GM10248 (cell line): ENCODE results near the gene PPP3R1.

Experiments used
- CTCF ChIA-PET: fragments of 300-600 bp; sonication (Branson Sonifier 250); formaldehyde crosslinking; extraction: SDS; loops from one replicate; lab custom pipeline; 2021; ENCODE audit warnings: antibody characterized with exemption; lab: Yijun Ruan, JAX
- POLR2A ChIA-PET: fragments of 350-650 bp; sonication (Branson Sonifier 250); formaldehyde crosslinking; extraction: SDS; loops from one replicate; lab custom pipeline; 2020; ENCODE audit warnings: antibody characterized with exemption; lab: Yijun Ruan, JAX
- DNase-seq: peaks from one replicate; pipeline ENCODE4 v3.0.0; 2012; ENCODE audit errors: extremely low spot score
- TF ChIP-seq, protein P1 (sequence below): IDR thresholded peaks from 2 replicates; pipeline ENCODE4 v1.5.1; 2012; ENCODE audit warnings: mild to moderate bottlenecking, low read depth; ENCODE audit errors: extremely low read depth, missing control alignments, control extremely low read depth

Gene PPP3R1

DNA sequence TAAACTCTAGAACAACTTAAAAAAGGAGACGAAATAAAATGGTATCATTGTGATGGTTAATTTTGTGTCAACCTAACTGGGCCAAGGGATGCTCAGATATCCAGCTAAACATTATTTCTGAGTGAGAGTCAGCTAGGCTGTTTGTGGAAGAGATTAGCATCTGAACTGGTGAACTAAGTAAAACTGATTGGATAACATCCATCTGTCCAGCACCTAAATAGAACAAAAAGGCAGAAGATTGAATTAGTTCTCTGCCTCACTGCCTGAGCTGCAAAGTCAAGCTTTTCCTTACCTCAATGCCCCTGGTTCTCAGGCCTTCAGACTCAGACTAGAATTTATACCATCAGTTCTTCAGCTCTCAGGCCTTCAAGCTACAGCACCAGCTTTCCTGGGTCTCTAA lies 30.0 kb downstream of the PPP3R1 start:
- TF ChIP-seq, protein P1, sequence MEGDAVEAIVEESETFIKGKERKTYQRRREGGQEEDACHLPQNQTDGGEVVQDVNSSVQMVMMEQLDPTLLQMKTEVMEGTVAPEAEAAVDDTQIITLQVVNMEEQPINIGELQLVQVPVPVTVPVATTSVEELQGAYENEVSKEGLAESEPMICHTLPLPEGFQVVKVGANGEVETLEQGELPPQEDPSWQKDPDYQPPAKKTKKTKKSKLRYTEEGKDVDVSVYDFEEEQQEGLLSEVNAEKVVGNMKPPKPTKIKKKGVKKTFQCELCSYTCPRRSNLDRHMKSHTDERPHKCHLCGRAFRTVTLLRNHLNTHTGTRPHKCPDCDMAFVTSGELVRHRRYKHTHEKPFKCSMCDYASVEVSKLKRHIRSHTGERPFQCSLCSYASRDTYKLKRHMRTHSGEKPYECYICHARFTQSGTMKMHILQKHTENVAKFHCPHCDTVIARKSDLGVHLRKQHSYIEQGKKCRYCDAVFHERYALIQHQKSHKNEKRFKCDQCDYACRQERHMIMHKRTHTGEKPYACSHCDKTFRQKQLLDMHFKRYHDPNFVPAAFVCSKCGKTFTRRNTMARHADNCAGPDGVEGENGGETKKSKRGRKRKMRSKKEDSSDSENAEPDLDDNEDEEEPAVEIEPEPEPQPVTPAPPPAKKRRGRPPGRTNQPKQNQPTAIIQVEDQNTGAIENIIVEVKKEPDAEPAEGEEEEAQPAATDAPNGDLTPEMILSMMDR = no peak
- DNase-seq = no peak
- POLR2A ChIA-PET = no interaction called here
- CTCF ChIA-PET = interaction anchor here (1.7 to 5.6 kb wide), 2 partner anchors 26 to 30 kb away, joined by 3 to 32 read pairs; no protein-coding TSS in a partner anchor

DNA sequence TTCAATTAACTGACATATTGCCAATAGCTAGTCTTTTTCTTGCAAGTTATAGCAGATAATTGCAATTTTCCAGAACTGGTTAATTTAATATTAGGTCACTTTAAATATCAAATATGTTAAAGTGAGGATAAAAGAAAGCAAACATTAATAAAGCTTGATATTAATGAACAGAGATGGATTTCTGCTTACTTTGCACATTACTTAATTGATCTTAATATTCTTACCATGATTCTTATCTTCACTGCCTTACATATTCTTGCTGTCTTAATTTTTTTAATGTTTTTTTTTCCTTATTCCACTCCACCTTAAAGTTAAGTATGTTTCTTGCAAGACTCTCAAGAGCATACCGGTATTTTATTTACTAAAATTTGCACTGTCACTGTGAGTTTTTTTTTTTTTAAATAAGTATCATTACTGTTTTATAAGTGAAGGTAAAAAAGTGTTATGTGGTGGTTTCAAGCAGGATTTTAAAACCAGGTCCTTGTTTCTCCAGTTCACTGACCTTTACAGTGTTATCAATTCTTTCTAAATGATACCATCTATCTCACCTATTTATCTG lies 33.9 kb downstream of the PPP3R1 start:
- CTCF ChIA-PET = interaction anchor here (0.7 to 9.0 kb wide), 8 partner anchors 11 to 428 kb away, joined by 3 to 58 read pairs (median 4); no protein-coding TSS in a partner anchor
- POLR2A ChIA-PET = no interaction called here
- DNase-seq = no peak
- TF ChIP-seq, protein P1 = no peak

DNA sequence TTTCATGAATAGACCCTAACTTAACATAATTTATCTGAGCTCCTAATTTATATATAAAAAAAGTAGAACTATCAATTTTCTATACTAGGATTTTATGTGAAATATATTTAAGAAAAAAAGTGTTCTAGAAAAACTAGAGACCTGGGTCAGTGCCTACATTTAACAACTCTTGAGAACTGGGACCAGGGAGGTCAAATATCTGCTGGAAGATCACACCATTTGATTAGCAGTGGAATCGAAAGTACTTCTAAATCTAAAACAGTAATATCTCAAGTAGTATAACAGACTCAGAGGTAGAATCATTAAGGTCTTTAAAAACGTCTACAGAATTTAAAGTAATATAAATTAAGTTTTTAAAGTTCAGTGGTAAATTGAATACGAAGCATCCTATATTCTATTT lies 34.6 kb downstream of the PPP3R1 start:
- CTCF ChIA-PET = interaction anchor here (1.2 to 9.0 kb wide), 4 partner anchors 10 to 224 kb away, joined by 3 to 58 read pairs (median 4); no protein-coding TSS in a partner anchor
- TF ChIP-seq, protein P1 = no peak
- POLR2A ChIA-PET = no interaction called here
- no peak for DNase-seq

DNA sequence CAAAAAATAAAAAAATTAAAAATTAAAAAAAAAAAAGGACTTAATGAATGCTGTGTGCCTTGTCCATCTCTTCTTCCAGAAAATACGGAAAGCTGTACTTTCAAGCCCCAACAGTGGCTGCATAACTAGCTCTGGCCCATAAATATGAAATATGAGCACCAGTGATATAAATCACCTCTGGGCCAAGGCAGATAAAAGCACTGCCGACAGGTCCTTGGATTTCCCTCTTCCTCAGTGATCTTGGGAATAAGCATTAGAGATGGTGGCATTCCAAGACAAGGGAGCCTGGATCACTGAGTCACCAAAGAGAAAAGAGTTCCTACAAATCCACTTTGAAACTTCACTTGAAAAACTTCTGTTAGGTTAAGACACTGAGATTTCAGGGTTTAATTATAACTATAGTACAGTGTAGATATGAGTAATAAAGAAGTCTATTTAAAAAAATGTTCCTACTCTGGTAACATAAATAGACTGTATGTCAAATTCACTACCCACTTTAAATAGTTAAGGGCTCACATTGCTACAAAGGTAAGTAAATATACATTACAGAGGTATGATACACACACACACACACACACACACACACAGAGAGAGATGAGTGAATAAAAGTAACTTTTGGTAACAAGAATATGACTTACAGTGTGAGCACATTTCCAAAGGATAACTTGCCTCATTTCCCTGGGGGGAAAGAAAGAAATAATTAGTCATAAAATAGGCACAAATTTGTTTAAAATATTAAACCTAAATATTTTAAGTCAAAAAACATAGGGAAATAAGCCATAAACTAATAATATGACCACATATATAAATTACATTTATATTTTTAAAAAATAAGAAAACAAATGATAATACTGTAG lies 35.6 kb downstream of the PPP3R1 start:
- TF ChIP-seq, protein P1 = no peak
- ChIA-PET CTCF (interaction anchor here (0.9 to 9.0 kb wide), 5 partner anchors 17 to 47 kb away, joined by 3 to 58 read pairs (median 3); no protein-coding TSS in a partner anchor), POLR2A (no interaction called here)
- DNase-seq = no peak

DNA sequence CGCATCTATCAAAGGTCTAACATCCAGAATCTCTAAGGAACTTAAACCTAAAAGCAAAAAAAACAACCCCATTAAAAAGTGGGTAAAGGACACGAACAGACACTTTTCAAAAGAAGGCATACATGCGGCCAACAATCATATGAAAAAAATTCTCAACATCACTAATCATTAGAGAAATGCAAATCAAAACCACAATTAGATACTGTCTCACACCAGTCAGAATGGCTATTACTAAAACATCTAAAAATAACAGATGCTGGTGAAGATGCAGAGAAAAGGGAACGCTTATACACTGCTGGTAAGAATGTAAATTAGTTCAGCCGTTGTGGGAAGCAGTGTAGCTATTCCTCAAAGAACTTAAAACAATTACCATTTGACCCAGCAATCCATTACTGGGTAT lies 38.0 kb downstream of the PPP3R1 start:
- ChIA-PET POLR2A (no interaction called here), CTCF (interaction anchor here (0.9 to 9.0 kb wide), 5 partner anchors 10 to 228 kb away, joined by 3 to 58 read pairs (median 4); no protein-coding TSS in a partner anchor)
- TF ChIP-seq, protein P1 = no peak
- DNase-seq = no peak

DNA sequence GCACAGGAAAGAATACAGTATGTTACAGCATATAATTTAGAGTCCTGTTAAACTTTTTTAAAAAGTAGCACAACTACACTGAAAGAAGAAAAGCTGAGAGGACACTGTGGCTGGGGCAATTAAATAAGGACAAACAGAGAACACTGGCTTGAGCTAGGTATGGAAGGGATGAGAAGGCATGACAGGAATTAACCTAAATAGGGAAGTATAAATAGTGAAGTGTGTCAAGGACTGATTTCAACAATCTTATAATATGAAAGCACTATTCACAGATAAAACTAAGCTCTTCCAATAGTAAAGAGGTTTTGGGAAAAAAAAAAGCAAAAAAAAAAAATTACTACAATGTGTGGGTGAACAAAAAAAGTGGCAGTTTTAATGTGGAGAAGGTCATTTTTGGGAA lies 45.5 kb downstream of the PPP3R1 start:
- ChIA-PET POLR2A (no interaction called here), CTCF (interaction anchor here (0.7 to 5.0 kb wide), 7 partner anchors 11 to 85 kb away, joined by 3 to 45 read pairs (median 4); no protein-coding TSS in a partner anchor)
- DNase-seq = no peak
- TF ChIP-seq, protein P1 = no peak
